GM18870 (cell line): Measurements from ENCODE around the gene PIP5K1C.

Experiments
- ATAC-seq: cut with Tn5 transposase; IDR thresholded peaks from one replicate; pipeline ENCODE4 v1.9.1; 2021; ENCODE audit warnings: moderate library complexity; ENCODE audit not compliant: unreplicated experiment

PIP5K1C gene

DNA sequence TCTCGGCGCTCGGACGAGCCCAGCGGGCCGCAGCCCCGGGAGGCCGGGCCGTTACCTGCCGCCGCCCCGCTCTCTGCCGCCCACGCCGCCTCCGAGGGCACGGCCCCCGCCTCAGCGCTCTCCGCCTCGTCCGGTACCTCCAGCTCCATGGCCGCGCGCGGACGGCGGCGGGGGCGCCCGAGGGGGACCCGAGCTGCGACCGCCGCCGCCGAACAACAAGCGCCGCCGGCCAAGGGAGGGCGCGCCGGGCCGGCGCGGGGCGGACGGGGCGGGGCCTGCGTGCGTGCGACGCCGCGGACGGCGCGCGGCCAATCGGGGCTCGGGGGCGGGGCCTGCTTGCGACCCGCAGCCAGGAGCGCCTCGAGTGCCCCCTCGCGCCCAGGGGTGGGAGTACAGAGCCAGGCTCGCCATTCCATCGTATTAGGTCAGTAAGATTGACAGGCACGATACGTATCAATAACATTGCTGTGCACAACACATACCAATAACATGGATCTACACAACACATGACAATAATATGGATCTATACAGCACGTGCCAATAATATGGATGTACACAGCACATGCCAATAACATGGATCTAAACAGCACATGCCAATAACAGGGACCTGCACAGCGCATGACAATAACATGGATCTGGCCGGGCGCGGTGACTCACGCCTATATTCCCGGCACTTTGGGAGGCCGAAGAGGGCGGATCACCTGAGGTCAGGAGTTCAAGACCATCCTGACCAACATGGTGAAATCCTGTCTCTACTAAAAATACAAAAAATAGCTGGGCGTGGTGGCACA, at the start of gene PIP5K1C:
Gene PIP5K1C, minus strand, starts transcription at position 227 of the 791 bp plus-strand sequence. Its CDS starts 78 bp downstream, at position 149.
- ATAC-seq = peak; percentile 52

GRCh38 chr19:3748965-3749364, 48.7 kb upstream of the PIP5K1C start:
- no peak for ATAC-seq

- ATAC-seq = no peak
These were observed 46.2 kb upstream of the PIP5K1C start for GRCh38 chr19:3746371-3747056.

- ATAC-seq = no peak
These were observed 45.2 kb upstream of the PIP5K1C start for GRCh38 chr19:3745363-3746045.

- ATAC-seq = no peak
These were observed 43.2 kb upstream of the PIP5K1C start for GRCh38 chr19:3743486-3743885.

DNA sequence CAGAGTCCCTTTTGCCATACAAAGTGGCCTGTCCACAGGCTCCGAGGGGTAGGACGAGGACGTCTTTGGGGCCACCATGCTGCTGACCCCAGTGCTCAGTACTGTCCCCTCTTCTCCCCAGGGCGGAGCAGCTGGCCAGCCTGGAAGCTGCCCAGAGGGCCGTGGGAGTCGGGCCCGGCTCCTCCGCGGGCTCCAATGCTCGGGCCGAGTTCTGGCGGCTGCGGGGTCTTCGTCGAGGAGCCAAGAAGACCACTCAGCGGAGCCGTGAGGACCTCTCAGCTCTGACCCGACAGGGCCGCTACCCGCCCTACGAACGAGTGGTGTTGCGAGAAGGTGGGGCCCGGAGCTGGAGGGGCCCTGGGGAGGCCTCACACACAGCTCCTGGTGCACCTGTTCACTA, 40.2 kb upstream of the PIP5K1C start:
- ATAC-seq = no peak

DNA sequence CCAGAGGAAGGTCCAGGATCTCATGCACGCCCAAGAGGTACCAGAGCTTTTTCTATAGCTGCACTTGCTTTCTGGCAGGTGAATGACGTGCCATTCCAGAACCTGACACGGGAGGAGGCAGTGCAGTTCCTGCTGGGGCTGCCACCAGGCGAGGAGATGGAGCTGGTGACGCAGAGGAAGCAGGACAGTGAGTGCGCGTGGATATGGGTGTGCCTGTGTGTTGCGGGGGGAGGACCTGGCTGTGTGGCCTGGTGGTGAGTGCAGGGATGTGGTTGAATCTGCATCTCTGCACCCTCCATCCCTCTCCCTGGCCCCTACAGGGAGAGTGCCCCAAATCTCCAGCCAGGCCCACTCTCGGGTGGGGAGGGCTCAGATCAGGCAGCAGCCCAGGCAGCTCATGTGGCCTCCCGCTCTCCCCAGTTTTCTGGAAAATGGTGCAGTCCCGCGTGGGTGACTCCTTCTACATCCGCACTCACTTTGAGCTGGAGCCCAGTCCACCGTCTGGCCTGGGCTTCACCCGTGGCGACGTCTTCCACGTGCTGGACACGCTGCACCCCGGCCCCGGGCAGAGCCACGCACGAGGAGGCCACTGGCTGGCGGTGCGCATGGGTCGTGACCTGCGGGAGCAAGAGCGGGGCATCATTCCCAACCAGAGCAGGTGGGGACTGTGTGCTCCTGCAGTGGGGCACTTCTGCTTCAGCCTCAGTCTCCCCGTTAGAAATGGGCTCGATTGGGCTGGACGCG, 38.4 kb upstream of the PIP5K1C start:
- ATAC-seq = no peak

GRCh38 chr19:3737487-3738205, 37.4 kb upstream of the PIP5K1C start:
- ATAC-seq = no peak

DNA sequence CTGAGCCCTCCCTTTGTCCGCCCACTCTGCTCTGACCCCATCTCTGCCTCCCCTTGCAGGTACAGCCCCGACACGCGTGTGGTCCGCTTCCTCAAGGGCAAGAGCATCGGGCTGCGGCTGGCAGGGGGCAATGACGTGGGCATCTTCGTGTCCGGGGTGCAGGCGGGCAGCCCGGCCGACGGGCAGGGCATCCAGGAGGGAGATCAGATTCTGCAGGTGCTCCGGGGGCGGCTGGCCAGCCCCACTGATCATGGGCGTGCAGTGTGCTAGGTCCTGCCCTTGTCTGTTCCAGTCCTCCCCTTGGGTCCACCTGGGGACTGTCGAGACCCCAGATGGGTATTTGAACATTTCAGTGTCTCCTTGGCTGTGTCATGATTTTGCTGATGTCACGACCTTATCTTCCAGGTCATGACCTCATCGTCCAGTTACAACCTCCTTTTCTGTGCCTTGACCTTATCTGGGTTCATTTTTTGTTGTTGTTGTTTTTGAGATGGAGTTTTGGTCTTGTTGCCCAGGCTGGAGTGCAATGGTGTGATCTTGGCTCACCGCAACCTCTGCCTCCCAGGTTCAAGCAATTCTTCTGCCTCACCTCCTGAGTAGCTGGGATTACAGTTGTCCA, 35.9 kb upstream of the PIP5K1C start:
- ATAC-seq = no peak

DNA sequence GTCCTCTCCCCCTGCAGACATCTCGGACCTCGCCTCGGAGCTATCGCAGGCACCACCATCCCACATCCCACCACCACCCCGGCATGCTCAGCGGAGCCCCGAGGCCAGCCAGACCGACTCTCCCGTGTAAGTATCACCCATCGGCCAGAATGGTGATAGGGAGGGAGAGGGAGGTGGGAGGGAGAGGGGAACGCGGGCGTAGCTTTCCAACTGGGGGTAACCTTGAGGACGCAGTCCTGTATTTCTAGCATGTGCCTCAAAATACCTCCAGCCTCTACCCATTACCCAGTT, 34.0 kb upstream of the PIP5K1C start:
- no peak for ATAC-seq

GRCh38 chr19:3733549-3734309, 33.5 kb upstream of the PIP5K1C start:
- no peak for ATAC-seq

GRCh38 chr19:3732108-3732507, 31.8 kb upstream of the PIP5K1C start:
- no peak for ATAC-seq

DNA sequence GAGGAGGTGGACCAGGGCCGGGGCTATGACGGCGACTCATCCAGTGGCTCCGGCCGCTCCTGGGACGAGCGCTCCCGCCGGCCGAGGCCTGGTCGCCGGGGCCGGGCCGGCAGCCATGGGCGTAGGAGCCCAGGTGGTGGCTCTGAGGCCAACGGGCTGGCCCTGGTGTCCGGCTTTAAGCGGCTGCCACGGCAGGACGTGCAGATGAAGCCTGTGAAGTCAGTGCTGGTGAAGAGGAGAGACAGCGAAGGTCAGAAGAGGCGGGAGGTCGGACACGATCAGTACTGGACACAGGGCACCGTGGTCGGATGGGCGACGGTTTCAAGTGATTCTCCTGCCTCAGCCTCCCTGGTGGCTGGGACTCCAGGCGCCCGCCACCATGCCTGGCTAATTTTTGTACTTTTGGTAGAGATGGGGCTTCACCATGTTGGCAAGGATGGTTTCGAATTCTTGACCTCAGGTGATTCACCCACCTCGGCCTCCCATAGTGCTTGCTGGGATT, 30.2 kb upstream of the PIP5K1C start:
- no peak for ATAC-seq

DNA sequence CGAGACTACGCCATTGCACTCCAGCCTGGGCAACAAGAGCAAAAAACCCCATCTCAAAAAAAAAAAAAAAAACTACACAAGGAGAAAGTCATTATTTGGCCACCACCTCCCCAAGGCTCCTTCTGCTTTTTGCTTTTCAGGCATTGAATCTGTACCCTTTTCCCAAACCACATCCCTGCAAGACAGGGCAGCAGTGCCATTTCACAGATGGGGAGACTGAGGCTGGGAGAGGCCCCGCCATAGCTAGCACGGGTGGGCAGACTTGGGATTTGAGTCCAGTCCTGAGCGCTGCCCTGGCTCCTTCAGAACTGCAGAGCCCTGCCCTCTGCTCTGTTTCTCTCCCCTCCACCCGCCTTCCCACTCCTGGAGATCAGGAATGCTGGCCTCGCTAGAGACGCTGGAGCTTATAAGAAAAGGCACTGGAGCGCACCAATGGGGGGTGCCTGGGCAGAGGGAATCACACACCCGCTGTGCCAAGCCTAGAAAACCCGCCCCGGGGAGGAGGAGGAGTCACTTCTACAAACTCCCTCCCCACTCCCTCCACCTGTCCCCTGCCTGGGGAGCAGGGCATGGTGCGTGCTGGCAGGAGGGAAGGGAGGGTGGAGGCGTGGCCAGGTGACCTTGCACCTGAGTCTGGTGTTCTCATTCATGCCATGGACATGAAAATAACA, 25.5 kb upstream of the PIP5K1C start:
- no peak for ATAC-seq

GRCh38 chr19:3725121-3725520, 24.9 kb upstream of the PIP5K1C start:
- no peak for ATAC-seq

GRCh38 chr19:3723883-3724282, 23.6 kb upstream of the PIP5K1C start:
- no peak for ATAC-seq

DNA sequence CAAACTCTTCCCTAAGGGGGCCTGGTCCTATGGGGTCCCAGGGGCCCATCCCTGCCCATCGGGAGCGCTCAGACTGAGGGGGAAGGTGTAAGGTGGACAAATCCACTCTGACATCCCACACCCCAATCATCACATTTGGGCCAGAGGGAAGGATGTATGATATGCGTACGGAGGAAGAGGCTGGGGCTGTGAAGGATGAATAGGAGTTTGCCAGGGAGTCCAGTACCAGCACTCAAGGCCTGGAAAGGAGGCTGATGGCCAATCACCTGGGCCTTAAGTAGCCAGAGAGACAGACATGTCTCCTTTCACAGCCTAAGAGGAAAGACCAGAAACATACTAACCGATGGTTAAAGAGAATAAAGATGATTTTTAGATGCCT, 22.8 kb upstream of the PIP5K1C start:
- ATAC-seq = no peak

DNA sequence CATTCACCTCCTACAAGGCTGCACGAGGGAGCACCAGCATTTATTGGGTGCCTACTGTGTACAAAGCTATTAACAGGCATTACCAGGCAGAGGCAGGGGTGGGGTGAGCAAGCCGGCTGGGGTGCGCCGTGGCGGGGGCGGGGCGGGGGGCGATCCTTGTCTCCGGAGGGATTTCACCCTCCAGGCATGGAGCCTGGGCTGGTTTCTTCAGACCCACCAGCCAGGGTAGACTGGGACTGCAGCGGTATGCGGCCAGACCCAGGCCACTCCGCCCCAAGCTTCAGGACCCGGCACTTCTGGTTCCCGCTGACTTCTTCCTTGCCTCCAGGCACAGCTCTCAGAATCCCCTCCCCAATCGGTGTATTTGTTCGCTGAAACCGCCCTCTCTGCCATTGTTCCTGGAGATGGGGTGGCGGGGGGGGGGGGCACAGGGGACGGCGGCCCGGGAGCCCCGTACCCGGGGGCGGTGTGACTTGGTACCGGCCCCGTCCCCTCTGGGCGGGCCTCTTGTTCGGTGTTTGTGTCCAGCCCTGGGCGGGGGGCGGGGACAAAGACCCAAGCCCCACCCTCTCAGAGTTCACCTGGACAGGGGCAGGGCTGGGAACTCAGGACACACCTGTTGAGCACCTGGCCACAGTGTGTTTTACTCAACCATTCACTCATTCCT, 22.3 kb upstream of the PIP5K1C start:
- ATAC-seq = no peak
